ENCODE measurements around the gene NFE2L1. TPM values are rescaled to one million over a fixed set of nuclear protein-coding genes. Genes with fewer than 3 reads are reported as not detected.
"Not testable (repeated sequence)": the region's sequence is repeated elsewhere in the genome, so short reads cannot be mapped to it uniquely, and the experiment has no call there.

The NFE2L1 gene, protein sequence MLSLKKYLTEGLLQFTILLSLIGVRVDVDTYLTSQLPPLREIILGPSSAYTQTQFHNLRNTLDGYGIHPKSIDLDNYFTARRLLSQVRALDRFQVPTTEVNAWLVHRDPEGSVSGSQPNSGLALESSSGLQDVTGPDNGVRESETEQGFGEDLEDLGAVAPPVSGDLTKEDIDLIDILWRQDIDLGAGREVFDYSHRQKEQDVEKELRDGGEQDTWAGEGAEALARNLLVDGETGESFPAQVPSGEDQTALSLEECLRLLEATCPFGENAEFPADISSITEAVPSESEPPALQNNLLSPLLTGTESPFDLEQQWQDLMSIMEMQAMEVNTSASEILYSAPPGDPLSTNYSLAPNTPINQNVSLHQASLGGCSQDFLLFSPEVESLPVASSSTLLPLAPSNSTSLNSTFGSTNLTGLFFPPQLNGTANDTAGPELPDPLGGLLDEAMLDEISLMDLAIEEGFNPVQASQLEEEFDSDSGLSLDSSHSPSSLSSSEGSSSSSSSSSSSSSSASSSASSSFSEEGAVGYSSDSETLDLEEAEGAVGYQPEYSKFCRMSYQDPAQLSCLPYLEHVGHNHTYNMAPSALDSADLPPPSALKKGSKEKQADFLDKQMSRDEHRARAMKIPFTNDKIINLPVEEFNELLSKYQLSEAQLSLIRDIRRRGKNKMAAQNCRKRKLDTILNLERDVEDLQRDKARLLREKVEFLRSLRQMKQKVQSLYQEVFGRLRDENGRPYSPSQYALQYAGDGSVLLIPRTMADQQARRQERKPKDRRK
- polyA plus RNA-seq (2011; rRNA removed) (237 and 251 TPM in 2 replicates), polyA minus RNA-seq (2011; rRNA and poly(A)+ RNA removed) (179 and 186 TPM in 2 replicates)

DNA sequence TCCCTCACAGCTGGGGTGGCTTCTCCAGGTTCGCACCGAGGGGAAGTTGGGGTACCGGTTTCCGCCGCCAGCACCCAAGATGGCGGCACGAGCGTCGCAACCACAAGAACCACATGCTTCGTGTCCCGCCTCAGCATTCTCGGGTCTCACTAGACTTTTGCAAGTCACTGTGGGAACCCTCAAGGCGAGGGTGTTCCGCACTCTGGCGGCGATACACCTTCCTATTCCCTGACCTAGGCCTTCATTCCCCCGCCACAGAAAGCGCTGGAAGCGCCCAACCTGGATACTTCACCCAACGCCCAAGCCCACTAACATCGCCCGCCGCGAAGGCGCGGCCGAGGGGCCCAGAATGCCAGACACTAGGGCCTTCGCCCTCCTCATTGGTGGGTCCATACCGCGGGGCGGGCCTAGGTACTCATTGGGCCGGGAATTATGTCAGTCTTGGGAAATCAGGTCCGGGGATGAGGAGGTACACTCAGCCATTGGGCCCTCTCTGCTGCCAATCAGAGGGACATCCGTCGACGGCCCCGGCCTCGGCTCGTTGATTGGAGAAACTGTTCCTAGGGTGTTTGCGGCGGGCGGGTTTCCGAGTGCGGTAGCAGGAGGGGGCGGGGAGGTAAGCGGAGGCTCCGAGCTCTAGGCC, at the start of gene NFE2L1:
Gene NFE2L1, plus strand, starts transcription at position 619 of the 643 bp plus-strand sequence. CDS start 2,760 bp downstream, outside the sequence.
- ChIA-PET POLR2A (interaction anchor here (0.6 to 2.8 kb wide), 21 partner anchors 10 to 550 kb away, joined by 3 to 22 read pairs (median 5); partner anchors contain the start of genes CBX1, CDK5RAP3 and SNX11), CTCF (interaction anchor here (0.6 to 4.6 kb wide), 6 partner anchors 11 to 77 kb away, joined by 3 to 33 read pairs (median 7); partner anchors contain the start of gene CDK5RAP3)
- peak; percentile 99 for DNase-seq (ENCODE audit: low read depth, low spot score)

DNA sequence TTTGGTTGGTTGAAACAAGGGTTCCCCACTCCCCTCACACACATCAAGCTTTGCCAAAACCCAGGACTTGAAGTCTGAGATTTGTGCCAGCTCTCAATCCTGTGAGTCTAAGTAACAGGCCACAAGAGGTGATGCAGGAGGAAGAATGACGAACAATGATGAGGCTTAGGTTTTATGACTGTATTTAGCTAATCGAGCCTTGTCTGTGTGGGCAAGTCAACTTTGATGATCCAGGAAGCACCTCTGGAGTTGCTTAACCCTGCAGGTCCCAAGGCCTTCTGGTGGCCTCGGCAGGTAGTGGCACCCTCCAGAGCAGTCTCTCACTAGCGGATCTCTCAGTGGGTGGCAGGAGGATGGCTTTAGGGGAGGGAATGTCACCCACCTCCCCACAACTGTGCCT, 48.6 kb upstream of the NFE2L1 start:
- no peak overlapping the region for H3K27ac ChIP-seq (ENCODE audit: low read depth, low read length)
- CTCF ChIA-PET, result interaction anchor here (0.9 to 2.6 kb wide), 3 partner anchors 19 to 53 kb away, joined by 3 to 9 read pairs (median 4); no protein-coding TSS in a partner anchor

More for the DNA sequence above, at the start of gene NFE2L1:
- Histone ChIP-seq H3K9me3 (ENCODE audit: control insufficient read depth, insufficient read depth, low read length) (no peaks in the 10 kb centered on the region; the same call in 1 of the 2 replicates), H3K4me3 (ENCODE audit: low read depth, low read length) (peak within 1 kb of the TSS; percentile 94), H3K27ac (ENCODE audit: low read depth, low read length) (peak within 1 kb of the TSS; percentile 98), H3K27me3 (ENCODE audit: control insufficient read depth, insufficient read depth, low read length) (no peaks in the 10 kb centered on the region)
- TF ChIP-seq, protein P1, sequence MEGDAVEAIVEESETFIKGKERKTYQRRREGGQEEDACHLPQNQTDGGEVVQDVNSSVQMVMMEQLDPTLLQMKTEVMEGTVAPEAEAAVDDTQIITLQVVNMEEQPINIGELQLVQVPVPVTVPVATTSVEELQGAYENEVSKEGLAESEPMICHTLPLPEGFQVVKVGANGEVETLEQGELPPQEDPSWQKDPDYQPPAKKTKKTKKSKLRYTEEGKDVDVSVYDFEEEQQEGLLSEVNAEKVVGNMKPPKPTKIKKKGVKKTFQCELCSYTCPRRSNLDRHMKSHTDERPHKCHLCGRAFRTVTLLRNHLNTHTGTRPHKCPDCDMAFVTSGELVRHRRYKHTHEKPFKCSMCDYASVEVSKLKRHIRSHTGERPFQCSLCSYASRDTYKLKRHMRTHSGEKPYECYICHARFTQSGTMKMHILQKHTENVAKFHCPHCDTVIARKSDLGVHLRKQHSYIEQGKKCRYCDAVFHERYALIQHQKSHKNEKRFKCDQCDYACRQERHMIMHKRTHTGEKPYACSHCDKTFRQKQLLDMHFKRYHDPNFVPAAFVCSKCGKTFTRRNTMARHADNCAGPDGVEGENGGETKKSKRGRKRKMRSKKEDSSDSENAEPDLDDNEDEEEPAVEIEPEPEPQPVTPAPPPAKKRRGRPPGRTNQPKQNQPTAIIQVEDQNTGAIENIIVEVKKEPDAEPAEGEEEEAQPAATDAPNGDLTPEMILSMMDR (IDR thresholded peaks at IDR 0.05; ENCODE audit: low read depth, low read length), result no peak

GRCh38 chr17:48001197-48001596, 47.0 kb upstream of the NFE2L1 start:
- TF ChIP-seq, protein P1 (IDR thresholded peaks at IDR 0.05; ENCODE audit: low read depth, low read length), result no peak
- no peak for DNase-seq (ENCODE audit: low read depth, low spot score)
- Histone ChIP-seq H3K4me3 (ENCODE audit: low read depth, low read length) (no peak overlapping the region), H3K27me3 (ENCODE audit: control insufficient read depth, insufficient read depth, low read length) (peaks cover 3% of the 10 kb centered on the region), H3K27ac (ENCODE audit: low read depth, low read length) (no peak overlapping the region), H3K9me3 (ENCODE audit: control insufficient read depth, insufficient read depth, low read length) (no peaks in the 10 kb centered on the region; the same call in 1 of the 2 replicates)
- ChIA-PET POLR2A (no interaction called here), CTCF (interaction anchor here (0.7 to 2.6 kb wide), 3 partner anchors 10 to 23 kb away, joined by 5 to 9 read pairs (median 5); no protein-coding TSS in a partner anchor)

More for the DNA sequence above, 48.6 kb upstream of the NFE2L1 start:
- H3K4me3 ChIP-seq (ENCODE audit: low read depth, low read length), result no peak overlapping the region
- no peaks in the 10 kb centered on the region; the same call in 1 of the 2 replicates for H3K9me3 ChIP-seq (ENCODE audit: control insufficient read depth, insufficient read depth, low read length)
- POLR2A ChIA-PET, result no interaction called here
- no peak for DNase-seq (ENCODE audit: low read depth, low spot score)
- H3K27me3 ChIP-seq (ENCODE audit: control insufficient read depth, insufficient read depth, low read length), result peaks cover 7% of the 10 kb centered on the region
- TF ChIP-seq, protein P1 (IDR thresholded peaks at IDR 0.05; ENCODE audit: low read depth, low read length), result no peak

DNA sequence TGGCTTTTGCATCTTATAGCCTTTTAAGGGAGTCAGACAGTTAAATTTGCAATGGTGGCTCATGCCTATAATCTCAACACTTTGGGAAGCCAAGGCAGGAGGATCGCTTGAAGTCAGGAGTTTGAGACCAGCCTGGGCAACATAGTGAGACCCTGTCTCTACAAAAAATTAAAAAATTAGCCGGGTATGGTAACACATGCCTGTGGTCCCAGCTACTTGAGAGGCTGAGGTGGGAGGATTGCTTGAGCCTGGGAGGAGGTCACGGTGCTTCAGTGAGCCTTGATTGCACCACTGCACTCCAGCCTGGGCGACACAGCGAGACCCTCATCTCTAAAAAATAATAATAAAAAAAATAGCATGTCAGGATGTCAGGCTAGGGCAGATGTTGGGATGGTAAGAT, 46.5 kb upstream of the NFE2L1 start:
- CTCF ChIA-PET, result interaction anchor here (0.7 to 2.6 kb wide), 4 partner anchors 9 to 24 kb away, joined by 3 to 9 read pairs (median 5); no protein-coding TSS in a partner anchor
- DNase-seq (ENCODE audit: low read depth, low spot score); H3K27me3 ChIP-seq (ENCODE audit: control insufficient read depth, insufficient read depth, low read length); H3K4me3 ChIP-seq (ENCODE audit: low read depth, low read length); H3K9me3 ChIP-seq (ENCODE audit: control insufficient read depth, insufficient read depth, low read length); POLR2A ChIA-PET: not testable (repeated sequence)
- H3K27ac ChIP-seq (ENCODE audit: low read depth, low read length), result peak overlapping the region; percentile 89

Data from AG04450 (cell line).